Thyroid gland (tissue), 4 donors: ENCODE data around the gene FEM1B. TPM values are rescaled to one million over a fixed set of nuclear protein-coding genes. Genes with fewer than 3 reads are reported as not detected.

Experiments used
- DNase-seq, 2 donors: peaks; one replicate each; pipeline ENCODE4 v3.0.0-alpha.2; 2019
- H3K27ac ChIP-seq, 3 donors: fragments of 200-600 bp; sonication (generic); 1 replicate in 2 of 3; 2 replicates in 1 of 3; pipeline ENCODE4 v1.5.1; 2016 to 2019; ENCODE audit warnings: mild to moderate bottlenecking in 1 of 3, moderate library complexity in 1 of 3
- H3K27me3 ChIP-seq: fragments of 200-600 bp; sonication (generic); one replicate; pipeline ENCODE4 v1.5.1; 2019
- H3K36me3 ChIP-seq, 2 donors: fragments of 200-600 bp; sonication (generic); one replicate each; pipeline ENCODE4 v1.5.1; 2016 to 2019
- H3K4me1 ChIP-seq, 2 donors: fragments of 200-600 bp; sonication (generic); one replicate each; pipeline ENCODE4 v1.5.1; 2017 to 2019
- H3K4me3 ChIP-seq, 3 donors: fragments of 200-600 bp; sonication (generic); replicated peaks in 1 of 3; 1 replicate in 2 of 3; 2 replicates in 1 of 3; pipeline ENCODE4 v1.5.1; 2016; ENCODE audit warnings: mild to moderate bottlenecking in 1 of 3
- H3K9me3 ChIP-seq: fragments of 200-600 bp; sonication (generic); one replicate; pipeline ENCODE4 v1.5.1; 2017
- CTCF ChIP-seq, 6 experiments: fragments of 200-600 bp in 3 of 6; fragments of 450-650 bp in 3 of 6; sonication (generic) in 3 of 6; IDR thresholded peaks; one replicate each; pipeline ENCODE4 v1.5.1; 2016 to 2019; ENCODE audit warnings: antibody characterized with exemption in 6 of 6, mild to moderate bottlenecking in 2 of 6, inconsistent platforms in 1 of 6, moderate library complexity in 1 of 6
- POLR2A ChIP-seq, 2 donors: fragments of 450-650 bp; IDR thresholded peaks; one replicate each; pipeline ENCODE4 v1.6.1; 2017; ENCODE audit warnings: antibody characterized with exemption in 2 of 2, mild to moderate bottlenecking in 2 of 2, moderate library complexity in 1 of 2
- WGBS, 2 donors: methylation state at CpG; one replicate each; pipeline ENCODE4 v1.1.5; 2017; 5-methylcytosine and 5-hydroxymethylcytosine counted together
- intact Hi-C: fragments of 100-400 bp; cut with DNase I; formaldehyde crosslinking; loops from one replicate; pipeline ENCODE4 v1.15.1; 2023
- total RNA-seq, 4 donors: library from RNA; depleted of rRNA; stranded (reverse); fragments of >200 nt; gene quantifications; one replicate each; pipeline ENCODE4 v1.2.3, GENCODE V29; 2016

Gene FEM1B
- total RNA-seq, 4 donors from 2014 or later = 43.2 to 60.4 (median 45.2) TPM

- Histone ChIP-seq H3K9me3 (no peaks in the 10 kb centered on the region), H3K4me1 (peaks cover 0 to 13% of the 10 kb centered on the region in 2 donors), H3K4me3 (no peak overlapping the region), H3K36me3 (no peaks in the 10 kb centered on the region), H3K27me3 (no peaks in the 10 kb centered on the region), H3K27ac (no peak overlapping the region)
- intact Hi-C loops = no loop called here
- 43 to 95% methylated on average over 1 of the region's 1 CpG for WGBS, 2 donors
- no peak for DNase-seq
- no peak for TF ChIP-seq POLR2A (IDR thresholded peaks at IDR 0.05)
- no peak for TF ChIP-seq CTCF (IDR thresholded peaks at IDR 0.05)
Measured at GRCh38 chr15:68272721-68273271, 4.7 kb upstream of the FEM1B start.

- no peaks in the 10 kb centered on the region for H3K9me3 ChIP-seq
- no peak overlapping the region for H3K4me3 ChIP-seq
- peaks cover 3 to 16% of the 10 kb centered on the region in 2 donors for H3K4me1 ChIP-seq
- H3K36me3 ChIP-seq = no peaks in the 10 kb centered on the region
- no peak overlapping the region for H3K27ac ChIP-seq
- DNase-seq = no peak
- WGBS, 2 donors = 82 to 88% methylated on average over 5 of the region's 5 CpGs
- TF ChIP-seq CTCF (IDR thresholded peaks at IDR 0.05) = no peak
- TF ChIP-seq POLR2A (IDR thresholded peaks at IDR 0.05) = no peak
- intact Hi-C loops = no loop called here
- H3K27me3 ChIP-seq = no peaks in the 10 kb centered on the region
Measured at GRCh38 chr15:68274201-68274848, 3.2 kb upstream of the FEM1B start.

- TF ChIP-seq POLR2A (IDR thresholded peaks at IDR 0.05) (no peak), CTCF (IDR thresholded peaks at IDR 0.05) (no peak)
- DNase-seq = no peak
- no peaks in the 10 kb centered on the region for H3K9me3 ChIP-seq
- no peak overlapping the region for H3K4me3 ChIP-seq
- peaks cover 13 to 26% of the 10 kb centered on the region in 2 donors for H3K4me1 ChIP-seq
- H3K27me3 ChIP-seq = no peaks in the 10 kb centered on the region
- no peaks in the 10 kb centered on the region for H3K36me3 ChIP-seq
- 71 to 83% methylated on average over 3 of the region's 3 CpGs for WGBS, 2 donors
- intact Hi-C loops = no loop called here
- H3K27ac ChIP-seq = no peak overlapping the region
Measured at GRCh38 chr15:68275165-68275746, 2.3 kb upstream of the FEM1B start.

GRCh38 chr15:68276668-68277067, 877 bp upstream of the FEM1B start:
- no peak for DNase-seq
- Histone ChIP-seq H3K27ac (peak overlapping the region; percentile 98 to 99 (median 99)), H3K4me3 (peak overlapping the region in 2 of 3 donors; percentile 76 to 92), H3K36me3 (no peaks in the 10 kb centered on the region), H3K4me1 (peaks cover 25 to 40% of the 10 kb centered on the region in 2 donors), H3K9me3 (no peaks in the 10 kb centered on the region), H3K27me3 (no peaks in the 10 kb centered on the region)
- intact Hi-C loops = no loop called here
- WGBS, 2 donors = 47 to 49% methylated on average over 3 of the region's 3 CpGs
- TF ChIP-seq CTCF (IDR thresholded peaks at IDR 0.05) (no peak), POLR2A (IDR thresholded peaks at IDR 0.05) (no peak)

GRCh38 chr15:68277131-68277602, 378 bp upstream of the FEM1B start:
- peak overlapping the region; percentile 98 to 99 (median 99) for H3K27ac ChIP-seq
- H3K4me3 ChIP-seq = peak overlapping the region; percentile 67 to 92 (median 76)
- no peaks in the 10 kb centered on the region for H3K36me3 ChIP-seq
- H3K4me1 ChIP-seq = peaks cover 30 to 40% of the 10 kb centered on the region in 2 donors
- 1% methylated on average over 20 to 24 of the region's 25 CpGs for WGBS, 2 donors
- TF ChIP-seq CTCF (IDR thresholded peaks at IDR 0.05) (no peak), POLR2A (IDR thresholded peaks at IDR 0.05) (no peak)
- no peaks in the 10 kb centered on the region for H3K27me3 ChIP-seq
- DNase-seq = peak; percentile 42 to 47
- H3K9me3 ChIP-seq = no peaks in the 10 kb centered on the region
- intact Hi-C loops = no loop called here
